Activated T-cell treated with anti-CD3 and anti-CD28 coated beads, Interleukin-2, amount 50 U/mL, for 1 hour (primary cell): ENCODE results near the gene BRSK2.
"Not testable (repeated sequence)": the region's sequence is repeated elsewhere in the genome, so short reads cannot be mapped to it uniquely, and the experiment has no call there.

ENCODE experiments used
- DNase-seq: peaks from one replicate; pipeline ENCODE4 v3.0.0-alpha.2; 2020

BRSK2 gene

GRCh38 chr11:1410366-1411291 lies 20.9 kb downstream of the BRSK2 start:
- DNase-seq = no peak

DNA sequence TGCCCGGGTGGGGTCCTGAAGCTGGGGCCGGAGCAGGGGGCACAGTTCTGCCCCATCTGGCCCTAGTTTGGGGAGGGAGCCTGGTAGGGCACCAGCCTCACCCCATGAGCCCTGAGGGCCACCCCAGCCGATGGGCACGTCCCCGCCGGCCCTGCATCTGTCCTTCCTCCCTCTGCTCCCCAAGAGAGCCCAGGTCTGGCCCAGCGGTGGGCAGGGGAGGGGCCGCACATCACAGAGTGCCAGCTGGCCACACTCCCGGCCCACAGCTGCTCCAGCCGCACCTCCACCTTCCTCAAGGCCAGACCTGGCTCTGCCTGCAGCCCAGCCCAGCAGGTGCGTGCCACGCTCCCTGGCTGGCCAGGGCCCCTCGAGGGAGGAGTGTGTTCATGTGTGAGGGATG lies 21.6 kb downstream of the BRSK2 start:
- DNase-seq = no peak

DNA sequence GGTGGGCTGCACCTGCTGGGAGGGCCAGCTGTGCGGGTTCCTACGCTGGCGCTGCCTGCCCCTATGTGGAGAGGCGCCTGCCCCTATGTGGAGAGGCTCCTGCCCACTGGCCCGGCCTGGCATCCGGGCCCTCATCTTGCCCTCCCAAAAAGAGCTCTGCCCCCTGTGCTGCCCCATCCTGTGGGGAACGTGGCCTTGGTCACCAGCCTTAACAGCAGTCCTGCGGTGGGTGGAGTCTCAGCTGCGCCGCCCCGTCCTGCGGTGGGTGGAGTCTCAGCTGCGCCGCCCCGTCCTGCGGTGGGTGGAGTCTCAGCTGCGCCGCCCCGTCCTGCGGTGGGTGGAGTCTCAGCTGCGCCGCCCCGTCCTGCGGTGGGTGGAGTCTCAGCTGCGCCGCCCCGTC lies 22.0 kb downstream of the BRSK2 start:
- not testable (repeated sequence) for DNase-seq

GRCh38 chr11:1412377-1413095 lies 22.8 kb downstream of the BRSK2 start:
- no peak for DNase-seq

DNA sequence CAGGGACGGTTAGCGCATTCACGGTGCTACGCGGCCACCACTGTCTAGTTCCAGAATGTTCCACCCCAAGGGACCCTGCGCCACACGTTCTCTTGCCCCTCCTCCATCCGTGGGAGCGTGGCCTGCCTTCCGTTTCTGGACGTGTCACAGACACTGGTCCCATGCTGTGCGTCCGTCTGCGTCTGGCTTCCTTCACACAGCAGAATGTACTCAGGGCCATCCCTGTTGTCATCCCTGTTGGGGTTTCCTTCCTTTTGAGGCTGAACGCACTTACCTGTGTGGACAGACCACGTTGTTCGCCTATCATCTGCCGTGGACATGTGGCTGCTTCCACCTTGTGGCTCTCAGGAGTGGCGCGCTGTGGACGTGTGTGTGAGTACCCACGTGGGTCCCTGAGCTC lies 24.9 kb downstream of the BRSK2 start:
- no peak for DNase-seq

- no peak for DNase-seq
Observed at GRCh38 chr11:1415631-1416030, 25.9 kb downstream of the BRSK2 start.

DNA sequence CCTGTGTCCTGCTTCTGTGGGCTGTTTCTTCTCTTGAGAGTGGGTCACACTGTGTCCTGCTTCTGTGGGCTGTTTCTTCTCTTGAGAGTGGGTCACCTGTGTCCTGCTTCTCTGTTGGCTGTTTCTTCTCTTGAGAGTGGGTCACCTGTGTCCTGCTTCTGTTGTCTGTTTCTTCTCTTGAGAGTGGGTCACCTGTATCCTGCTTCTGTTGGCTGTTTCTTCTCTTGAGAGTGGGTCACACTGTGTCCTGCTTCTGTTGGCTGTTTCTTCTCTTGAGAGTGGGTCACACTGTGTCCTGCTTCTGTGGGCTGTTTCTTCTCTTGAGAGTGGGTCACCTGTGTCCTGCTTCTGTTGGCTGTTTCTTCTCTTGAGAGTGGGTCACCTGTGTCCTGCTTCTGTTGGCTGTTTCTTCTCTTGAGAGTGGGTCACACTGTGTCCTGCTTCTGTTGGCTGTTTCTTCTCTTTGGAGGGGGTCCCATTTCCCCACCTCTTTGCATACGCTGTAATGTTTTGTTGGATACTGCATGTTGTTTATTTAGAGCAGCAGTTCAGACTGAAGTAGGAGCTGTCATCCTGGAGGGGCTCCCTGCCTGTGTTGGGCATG lies 28.6 kb downstream of the BRSK2 start:
- DNase-seq = not testable (repeated sequence)

- DNase-seq = no peak
Observed at GRCh38 chr11:1419811-1420210, 30.1 kb downstream of the BRSK2 start.

DNA sequence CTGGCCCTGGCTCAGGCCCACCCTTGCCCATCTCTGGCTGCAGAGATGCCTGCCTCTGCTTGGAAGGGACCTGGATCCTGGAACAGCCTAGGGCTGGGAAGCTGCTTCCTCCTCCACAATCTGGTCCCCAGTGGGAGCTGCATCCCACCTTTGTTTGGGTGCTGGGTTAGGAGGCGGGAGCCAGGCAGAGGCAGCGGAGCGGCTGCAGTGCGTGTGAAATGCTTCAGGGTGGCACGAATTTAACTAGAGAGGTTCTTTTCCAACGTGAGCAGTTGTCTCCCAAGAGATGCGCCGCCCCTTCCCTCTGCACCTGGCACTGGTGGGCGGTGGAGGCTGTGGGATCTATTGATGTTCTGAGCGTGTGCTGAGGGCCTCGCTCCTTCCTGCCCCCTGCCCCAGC lies 31.6 kb downstream of the BRSK2 start:
- no peak for DNase-seq

DNA sequence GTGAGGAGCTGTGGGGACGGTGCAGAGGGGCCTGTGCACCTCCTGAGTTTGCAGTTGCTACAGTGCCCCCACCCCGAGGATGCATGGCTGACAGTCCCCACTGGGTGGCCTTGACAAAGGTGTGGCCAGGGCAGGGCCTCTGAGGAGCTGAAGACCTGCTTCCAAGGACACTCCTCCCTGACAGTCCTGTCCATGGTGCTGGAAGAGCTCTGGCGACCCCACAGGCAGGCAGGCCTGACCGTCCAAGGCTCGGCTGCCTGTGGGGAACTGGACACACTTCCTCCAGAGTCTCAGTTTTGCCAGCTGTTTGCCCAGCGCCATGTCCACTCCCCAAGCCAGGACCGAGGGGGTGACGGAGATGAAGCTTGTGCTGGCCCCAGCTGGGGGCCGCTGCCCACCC lies 32.7 kb downstream of the BRSK2 start:
- no peak for DNase-seq

- DNase-seq = no peak
Observed at GRCh38 chr11:1422981-1423380, 33.2 kb downstream of the BRSK2 start.

DNA sequence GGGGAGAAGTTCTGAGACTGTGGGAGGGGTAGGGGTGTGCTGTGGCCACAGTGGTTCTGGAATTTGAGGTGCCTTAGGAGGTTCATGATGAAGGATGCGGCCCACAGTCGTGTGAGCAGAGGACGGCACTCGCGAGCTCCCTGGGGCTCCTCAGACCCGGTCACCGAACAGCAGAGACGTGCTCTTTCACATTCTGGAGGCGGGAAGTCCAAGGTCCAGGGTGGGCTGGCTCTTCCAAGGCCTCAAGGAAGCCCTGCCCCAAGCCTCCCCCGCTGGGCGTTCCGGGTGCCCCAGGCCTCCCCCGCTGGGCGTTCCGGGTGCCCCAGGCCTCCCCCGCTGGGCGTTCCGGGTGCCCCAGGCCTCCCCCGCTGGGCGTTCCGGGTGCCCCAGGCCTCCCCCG lies 33.7 kb downstream of the BRSK2 start:
- DNase-seq = not testable (repeated sequence)

DNA sequence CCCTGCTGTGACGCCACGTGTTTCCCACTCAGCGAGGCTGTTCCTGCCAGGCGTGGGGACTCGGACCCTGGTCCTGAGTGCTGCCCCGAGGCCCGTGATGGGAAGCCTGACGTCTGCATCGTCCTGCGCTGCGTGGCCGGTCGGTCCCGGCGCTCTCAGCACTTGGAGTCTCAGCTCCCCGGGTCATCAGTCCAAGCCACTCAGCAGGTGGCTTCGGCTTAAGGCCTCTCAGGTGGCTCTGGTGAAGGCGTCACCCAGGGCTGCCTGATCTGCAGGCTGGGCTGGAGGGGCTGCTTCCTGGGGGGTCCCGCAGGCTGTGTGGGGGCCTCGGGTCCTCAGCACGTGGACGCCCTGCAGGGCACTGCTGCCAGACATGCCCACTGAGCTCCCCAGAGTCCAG lies 35.3 kb downstream of the BRSK2 start:
- DNase-seq = no peak

- no peak for DNase-seq
Observed at GRCh38 chr11:1425439-1425838, 35.7 kb downstream of the BRSK2 start.

DNA sequence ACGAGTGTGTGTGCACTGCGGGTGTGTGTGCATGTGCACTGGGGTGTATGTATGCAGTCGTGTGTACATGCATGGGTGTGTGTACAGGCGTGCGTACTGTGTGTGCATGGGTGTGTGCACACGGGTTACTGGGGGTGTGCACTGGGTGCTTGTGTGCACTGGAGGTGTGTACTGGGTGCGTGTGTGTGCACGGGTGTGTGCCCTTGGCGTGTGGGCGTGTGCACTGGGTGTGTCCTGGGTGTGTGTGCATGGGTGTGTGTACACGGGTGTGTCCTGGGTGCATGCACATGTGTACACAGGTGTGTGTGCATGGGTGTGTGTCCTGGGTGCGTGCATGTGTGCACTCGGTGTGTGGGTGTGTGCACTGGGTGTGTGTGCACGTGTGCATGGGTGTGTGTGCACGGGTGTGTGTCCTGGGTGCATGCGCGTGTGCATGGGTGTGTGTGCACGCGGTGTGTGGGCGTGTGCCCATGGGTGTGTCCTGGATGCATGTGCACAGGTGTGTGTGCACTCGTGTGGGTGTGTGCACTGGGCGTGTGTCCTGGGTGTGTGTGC lies 39.1 kb downstream of the BRSK2 start:
- no peak for DNase-seq

DNA sequence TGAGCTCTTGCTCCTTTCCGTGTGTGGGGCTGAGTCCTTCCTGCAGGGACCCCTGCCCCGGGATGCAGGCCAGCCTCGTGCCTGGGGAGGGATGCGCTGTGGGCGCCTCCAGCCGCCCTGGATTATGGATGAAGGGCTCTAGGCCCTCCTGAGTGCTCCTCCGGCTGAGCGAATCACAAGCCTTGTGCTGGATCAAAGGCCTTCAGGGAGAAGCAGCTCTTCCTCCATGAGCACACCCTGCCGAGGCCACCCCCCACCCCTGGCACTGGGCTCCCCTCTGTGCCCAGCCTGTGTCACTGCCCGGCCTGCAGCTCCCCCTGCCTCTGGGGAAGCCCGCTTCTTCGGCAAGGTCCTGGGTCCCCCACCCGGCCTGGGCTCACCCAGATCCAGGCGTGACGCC lies 43.8 kb downstream of the BRSK2 start:
- no peak for DNase-seq

GRCh38 chr11:1433977-1434640 lies 44.4 kb downstream of the BRSK2 start:
- no peak for DNase-seq

DNA sequence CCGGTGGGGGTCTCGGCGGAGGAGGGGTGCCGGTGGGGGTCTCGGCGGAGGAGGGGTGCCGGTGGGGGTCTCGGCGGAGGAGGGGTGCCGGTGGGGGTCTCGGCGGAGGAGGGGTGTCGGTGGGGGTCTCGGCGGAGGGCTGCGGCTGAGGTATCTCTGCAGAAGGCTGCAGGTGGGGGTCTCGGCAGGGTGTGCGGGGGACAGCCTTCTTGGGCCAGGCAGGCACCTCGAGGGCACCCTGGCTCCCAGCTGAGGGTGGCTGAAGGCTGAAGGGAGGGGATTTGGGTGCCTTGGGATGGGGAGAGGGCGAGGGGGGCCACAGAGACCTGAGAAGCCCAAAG lies 45.7 kb downstream of the BRSK2 start:
- DNase-seq = not testable (repeated sequence)

GRCh38 chr11:1435820-1436467 lies 46.2 kb downstream of the BRSK2 start:
- DNase-seq = no peak

GRCh38 chr11:1436468-1437039 lies 46.8 kb downstream of the BRSK2 start:
- DNase-seq = no peak

DNA sequence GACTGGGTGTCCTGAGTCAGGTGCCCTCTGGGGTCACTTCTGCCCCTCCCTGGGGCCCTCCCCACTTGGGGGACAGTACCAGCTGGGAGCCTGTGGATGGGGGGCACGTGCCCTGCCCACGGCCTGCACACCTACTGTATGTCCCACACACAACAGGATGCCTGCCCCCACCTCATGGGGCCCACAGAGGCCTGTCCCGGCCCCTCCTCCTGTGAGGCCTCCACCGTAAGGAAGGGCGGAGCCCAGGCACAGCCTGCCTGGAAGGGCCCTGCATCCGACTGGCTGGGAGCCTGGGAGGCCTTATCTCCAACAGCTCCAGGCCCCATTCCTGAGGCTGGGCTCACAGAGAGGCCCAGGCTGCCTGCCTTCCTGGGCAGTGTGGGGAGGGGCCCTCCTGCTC lies 47.8 kb downstream of the BRSK2 start:
- no peak for DNase-seq
